ENCODE data around the gene NCK1.

Gene NCK1

GRCh38 chr3:136908297-136908696 is 46.3 kb downstream of the NCK1 start:
- no peak for DNase-seq (ENCODE audit: low read depth in 2 of 2)

- DNase-seq (ENCODE audit: low read depth in 2 of 2): no peak
Observed at GRCh38 chr3:136909187-136909586, 47.2 kb downstream of the NCK1 start.

- no peak for DNase-seq (ENCODE audit: low read depth in 2 of 2)
Observed at GRCh38 chr3:136910697-136911096, 48.7 kb downstream of the NCK1 start.

GRCh38 chr3:136913168-136913567 is 51.2 kb downstream of the NCK1 start:
- DNase-seq (ENCODE audit: low read depth in 2 of 2): no peak

DNA sequence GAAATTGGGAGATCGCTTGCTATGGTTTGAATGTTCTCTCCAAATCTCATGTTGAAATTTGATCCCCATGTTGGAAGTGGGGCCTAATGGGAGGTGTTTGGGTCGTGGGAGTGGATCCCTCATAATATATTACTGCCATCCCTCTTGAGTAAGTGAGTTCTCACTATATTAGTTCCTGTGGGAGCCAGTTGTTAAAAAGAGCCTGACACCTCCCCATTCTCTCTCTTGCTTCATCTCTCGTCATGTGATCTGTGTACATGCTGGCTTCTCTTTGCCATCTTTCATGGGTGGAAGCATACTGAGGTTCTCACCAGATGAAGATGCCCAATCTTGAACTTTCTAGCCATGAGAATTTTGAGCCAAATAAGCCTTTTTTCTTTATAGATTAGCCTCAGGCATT is 52.7 kb downstream of the NCK1 start:
- DNase-seq (ENCODE audit: low read depth in 2 of 2): no peak

- DNase-seq (ENCODE audit: low read depth in 2 of 2): no peak
Observed at GRCh38 chr3:136916223-136916622, 54.2 kb downstream of the NCK1 start.

DNA sequence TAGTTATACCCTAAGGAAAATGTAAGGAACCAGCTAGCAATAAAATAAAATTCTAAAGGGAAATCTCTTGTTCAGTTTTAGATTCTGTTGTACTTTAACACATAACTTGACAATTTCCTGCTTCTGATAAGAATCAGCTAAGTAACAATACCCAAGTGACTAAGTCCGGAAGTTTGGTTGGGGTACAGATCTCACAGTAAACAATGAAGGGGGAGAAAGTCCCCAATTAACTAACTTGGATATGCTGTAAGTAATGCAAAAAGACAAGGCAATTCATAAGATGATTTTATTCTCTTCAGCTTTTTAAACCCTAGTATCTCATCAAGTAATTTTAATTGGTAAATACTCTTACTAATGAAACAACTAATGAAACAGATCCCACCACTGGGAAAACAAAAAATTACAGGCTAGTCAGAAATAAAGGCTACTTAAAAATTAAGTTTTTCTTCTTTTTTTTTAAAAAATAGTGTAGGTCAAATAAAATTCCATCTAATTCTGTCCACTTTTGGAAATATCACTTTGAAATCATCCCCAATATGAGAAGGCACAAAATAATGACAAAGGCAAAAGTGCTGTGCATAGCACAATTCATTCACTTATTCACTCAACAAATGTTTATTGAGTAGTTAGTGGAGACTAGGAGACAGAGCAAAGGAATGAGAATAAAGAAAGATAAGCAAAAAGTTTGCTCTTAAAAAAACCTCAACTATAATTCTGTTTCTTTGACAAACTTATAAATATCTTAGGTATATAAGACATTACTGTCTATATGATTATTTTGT is 58.0 kb downstream of the NCK1 start:
- no peak for DNase-seq (ENCODE audit: low read depth in 2 of 2)

DNA sequence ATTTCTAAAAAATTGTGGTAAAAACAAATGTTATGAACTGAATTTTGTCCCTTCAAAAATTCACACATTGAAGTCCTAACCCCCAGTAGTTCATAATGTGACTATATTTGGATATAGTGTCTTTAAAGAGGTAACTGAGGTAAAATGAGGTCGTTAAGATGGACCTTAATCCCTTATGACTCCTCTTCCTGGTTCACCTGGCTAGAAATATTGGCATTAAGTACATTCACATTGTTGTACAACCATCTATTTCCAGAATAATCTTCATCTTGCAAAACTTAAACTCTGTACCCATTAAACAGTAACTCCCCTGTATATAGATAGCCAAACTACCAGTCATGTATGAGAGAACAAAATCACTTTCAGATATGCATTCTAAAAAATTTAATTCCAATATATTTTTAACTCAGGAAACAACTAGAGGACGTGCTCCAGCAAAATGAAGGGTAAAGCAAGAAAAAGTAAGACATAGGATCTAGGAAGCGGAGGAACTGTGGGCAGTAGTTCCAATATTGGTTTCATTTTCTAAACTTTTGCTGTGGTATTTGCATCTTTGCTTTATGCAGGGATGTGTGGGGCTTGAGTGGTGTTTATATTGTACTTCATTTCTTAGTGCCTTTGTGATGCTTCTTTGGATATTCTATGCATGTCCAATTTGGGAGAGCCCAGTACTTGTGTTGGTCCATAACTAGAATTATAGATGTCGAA is 59.0 kb downstream of the NCK1 start:
- DNase-seq (ENCODE audit: low read depth in 2 of 2): no peak

GRCh38 chr3:136925425-136926190 is 63.6 kb downstream of the NCK1 start:
- DNase-seq (ENCODE audit: low read depth in 2 of 2): no peak

- no peak for DNase-seq (ENCODE audit: low read depth in 2 of 2)
Observed at GRCh38 chr3:136928240-136928639, 66.2 kb downstream of the NCK1 start.

- no peak for DNase-seq (ENCODE audit: low read depth in 2 of 2)
Observed at GRCh38 chr3:136929977-136930670, 68.1 kb downstream of the NCK1 start.

- no peak for DNase-seq (ENCODE audit: low read depth in 2 of 2)
Observed at GRCh38 chr3:136931606-136932005, 69.6 kb downstream of the NCK1 start.

- DNase-seq (ENCODE audit: low read depth in 2 of 2): no peak
Observed at GRCh38 chr3:136932523-136932922, 70.5 kb downstream of the NCK1 start.

- DNase-seq (ENCODE audit: low read depth in 2 of 2): no peak
Observed at GRCh38 chr3:136932978-136933772, 71.2 kb downstream of the NCK1 start.

- DNase-seq (ENCODE audit: low read depth in 2 of 2): no peak
Observed at GRCh38 chr3:136937175-136937574, 75.2 kb downstream of the NCK1 start.

GRCh38 chr3:136937851-136938250 is 75.8 kb downstream of the NCK1 start:
- no peak for DNase-seq (ENCODE audit: low read depth in 2 of 2)

DNA sequence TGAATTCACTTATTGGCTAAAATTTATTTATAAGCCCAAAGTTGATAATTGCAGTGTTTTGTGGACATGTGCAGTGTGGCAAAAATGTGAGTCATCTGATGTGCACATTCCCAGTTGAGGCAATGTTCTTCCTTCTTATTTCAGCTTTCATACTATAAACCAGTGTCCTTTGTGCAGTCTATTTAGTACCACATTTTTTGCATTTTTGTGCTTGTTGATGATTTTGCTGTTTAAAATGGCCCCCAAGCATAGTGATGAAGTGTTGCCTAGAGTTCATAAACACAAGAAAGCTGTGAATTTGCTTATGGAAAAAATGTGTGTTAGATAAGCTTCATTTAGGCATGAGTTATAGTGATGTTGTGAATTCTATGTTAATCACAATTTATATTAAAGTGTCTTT is 76.3 kb downstream of the NCK1 start:
- no peak for DNase-seq (ENCODE audit: low read depth in 2 of 2)

DNA sequence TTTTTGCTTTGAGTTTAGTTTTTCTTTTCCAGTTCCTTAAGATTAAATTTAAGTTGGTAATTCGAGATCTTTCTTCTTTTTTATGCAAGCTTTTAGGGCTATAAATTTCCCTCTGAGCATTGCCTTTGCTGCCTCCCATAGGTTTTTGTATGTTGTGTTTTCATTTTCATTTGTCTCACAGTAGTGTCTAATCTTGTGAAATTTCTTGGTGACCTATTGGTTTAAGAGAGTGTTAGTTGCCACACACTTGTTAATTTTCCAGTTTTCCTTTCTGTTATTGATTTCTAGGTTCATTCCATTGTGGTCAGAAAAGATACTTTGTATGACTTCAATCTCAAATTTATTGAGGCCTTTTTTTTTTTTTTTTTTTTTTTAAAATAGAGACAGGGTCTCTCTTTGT is 77.5 kb downstream of the NCK1 start:
- DNase-seq (ENCODE audit: low read depth in 2 of 2): no peak

DNA sequence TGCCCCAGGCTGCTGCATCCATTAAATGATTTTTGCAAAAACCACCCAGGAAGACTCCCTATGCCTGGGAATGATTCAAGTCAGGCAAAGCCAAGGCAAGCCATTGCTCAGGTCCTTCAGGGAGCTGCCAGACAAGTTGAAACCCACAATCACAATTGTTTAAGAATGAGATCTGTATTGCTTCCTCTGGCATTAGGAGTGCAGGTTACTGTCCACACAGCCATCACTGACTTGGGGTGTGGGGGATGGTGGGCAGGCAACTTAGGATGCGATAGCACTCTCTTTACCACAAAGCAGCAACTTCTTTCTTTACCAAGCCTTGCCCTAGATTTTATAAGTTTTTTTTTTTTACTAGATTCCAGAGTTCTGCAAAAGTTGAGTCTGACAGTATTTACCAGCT is 80.8 kb downstream of the NCK1 start:
- DNase-seq (ENCODE audit: low read depth in 2 of 2): no peak

DNA sequence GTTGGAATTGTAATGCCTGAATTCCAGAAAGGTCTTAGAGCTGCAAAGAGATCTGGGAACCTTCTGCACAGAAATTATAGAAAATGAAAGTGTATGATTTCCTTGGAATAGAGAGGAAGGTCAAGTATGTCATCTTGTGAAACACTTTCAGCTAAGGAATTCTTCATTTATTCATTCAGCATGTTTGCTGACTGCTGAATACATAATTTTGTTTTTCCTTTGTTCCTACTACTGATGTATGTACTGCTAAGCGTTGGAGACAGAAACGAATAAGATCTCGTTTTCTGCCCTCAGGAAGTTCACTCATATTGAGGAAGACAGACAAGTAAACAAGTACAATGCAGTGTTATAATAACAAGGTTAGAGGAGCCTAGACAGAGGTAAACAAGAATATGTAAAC is 81.4 kb downstream of the NCK1 start:
- no peak for DNase-seq (ENCODE audit: low read depth in 2 of 2)

- DNase-seq (ENCODE audit: low read depth in 2 of 2): no peak
Observed at GRCh38 chr3:136946978-136947377, 85.0 kb downstream of the NCK1 start.
